Mesothelial cell of epicardium (in vitro differentiated cells): Measurements from ENCODE around the gene MARCHF9. TPM values are rescaled to one million over a fixed set of nuclear protein-coding genes. Genes with fewer than 3 reads are reported as not detected.
"Not testable (repeated sequence)": the region's sequence is repeated elsewhere in the genome, so short reads cannot be mapped to it uniquely, and the experiment has no call there.

Experiments
- DNase-seq, 2 experiments: peaks; one replicate each; pipeline ENCODE4 v3.0.0; 2021; ENCODE audit warnings: low spot score in 2 of 2; ENCODE audit not compliant: unreplicated experiment in 2 of 2
- H3K27ac Mint-ChIP-seq: 2 replicates; pipeline ENCODE4 v1.8.0; 2021; ENCODE audit warnings: mixed read lengths
- H3K27me3 Mint-ChIP-seq: 2 replicates; pipeline ENCODE4 v1.8.0; 2021; ENCODE audit warnings: low read depth, mixed read lengths
- H3K36me3 Mint-ChIP-seq: 2 replicates; pipeline ENCODE4 v1.8.0; 2021; ENCODE audit warnings: mixed read lengths
- H3K4me1 Mint-ChIP-seq: 2 replicates; pipeline ENCODE4 v1.8.0; 2021; ENCODE audit warnings: mixed read lengths
- H3K4me3 Mint-ChIP-seq: 2 replicates; pipeline ENCODE4 v1.8.0; 2021; ENCODE audit warnings: mild to moderate bottlenecking, moderate library complexity, mixed read lengths
- H3K9me3 Mint-ChIP-seq: 2 replicates; pipeline ENCODE4 v1.8.0; 2021; ENCODE audit warnings: mixed read lengths
- total RNA-seq: library from RNA; stranded (reverse); gene quantifications from 3 replicates; pipeline ENCODE4 v1.2.1, GENCODE V29; 2021
- TF ChIP-seq, protein P1 (sequence below): fragments of 200-600 bp; sonication (generic); IDR thresholded peaks from one replicate; pipeline ENCODE4 v1.5.0; 2021; ENCODE audit warnings: antibody characterized with exemption; ENCODE audit not compliant: unreplicated experiment

The MARCHF9 gene, protein sequence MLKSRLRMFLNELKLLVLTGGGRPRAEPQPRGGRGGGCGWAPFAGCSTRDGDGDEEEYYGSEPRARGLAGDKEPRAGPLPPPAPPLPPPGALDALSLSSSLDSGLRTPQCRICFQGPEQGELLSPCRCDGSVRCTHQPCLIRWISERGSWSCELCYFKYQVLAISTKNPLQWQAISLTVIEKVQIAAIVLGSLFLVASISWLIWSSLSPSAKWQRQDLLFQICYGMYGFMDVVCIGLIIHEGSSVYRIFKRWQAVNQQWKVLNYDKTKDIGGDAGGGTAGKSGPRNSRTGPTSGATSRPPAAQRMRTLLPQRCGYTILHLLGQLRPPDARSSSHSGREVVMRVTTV
- 11.0 to 13.2 TPM (median 12.7 TPM) in 3 replicates for total RNA-seq

DNA sequence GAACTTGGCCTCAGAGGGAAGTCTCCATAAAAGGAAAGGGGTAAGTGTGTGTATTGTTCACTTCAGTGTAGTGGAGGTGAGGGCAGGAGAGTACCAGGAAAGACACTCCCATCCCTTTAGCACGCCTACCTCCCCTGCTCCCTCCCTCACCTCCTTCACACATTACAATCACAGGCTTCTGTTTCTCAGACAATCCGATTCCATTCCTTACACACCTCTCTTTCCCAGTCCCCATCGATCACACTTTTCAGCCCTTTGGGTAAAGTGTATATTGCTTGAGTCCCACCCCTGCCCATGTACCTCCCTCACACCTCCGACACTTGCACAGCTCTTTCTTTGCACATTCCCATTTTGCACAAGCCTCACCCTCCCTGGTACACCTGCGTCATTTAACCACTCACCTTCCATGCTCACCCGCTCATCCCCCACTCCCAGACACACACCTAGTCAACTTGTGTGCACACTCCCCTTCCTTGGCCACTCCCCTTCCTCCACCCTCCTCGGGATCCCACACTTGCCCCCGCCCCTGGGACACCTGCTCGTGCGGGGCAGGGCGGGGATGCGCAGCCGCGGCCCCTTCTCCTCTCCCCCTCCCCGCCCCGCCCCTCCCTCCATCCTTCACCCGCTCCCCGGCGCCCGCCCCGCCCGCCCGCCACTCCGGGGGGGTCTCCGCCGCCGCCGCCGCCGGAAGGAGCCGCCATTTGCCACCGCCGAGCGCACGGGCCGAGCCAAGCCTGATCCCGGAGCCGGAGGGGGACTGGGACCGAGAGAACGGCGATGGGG lies at the start of gene MARCHF9:
TSS of gene MARCHF9 (plus strand) at position 693 of the 783 bp plus-strand sequence. CDS start 426 bp downstream, outside the sequence.
- no peak for DNase-seq

DNA sequence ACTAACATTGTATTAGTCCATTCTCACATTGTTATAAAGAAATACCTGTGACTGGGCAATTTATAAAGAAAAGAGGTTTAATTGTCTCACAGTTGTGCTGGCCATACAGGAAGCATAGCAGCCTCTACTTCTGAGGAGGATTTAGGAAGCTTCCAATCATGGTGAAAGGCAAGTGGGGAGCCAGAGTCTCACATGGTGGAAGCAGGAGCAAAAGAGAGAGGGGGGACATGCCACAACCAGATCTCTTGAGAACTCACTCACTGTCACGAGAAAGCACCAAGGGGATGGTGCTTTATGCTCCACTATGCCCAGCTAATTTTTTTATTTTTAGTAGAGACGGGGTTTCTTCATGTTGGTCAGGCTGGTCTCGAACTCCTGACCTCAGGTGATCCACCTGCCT lies 47.7 kb upstream of the MARCHF9 start:
- Mint-ChIP-seq H3K36me3 (peaks cover 47% of the 10 kb centered on the region), H3K27me3 (no peaks in the 10 kb centered on the region), H3K4me1 (no peaks in the 10 kb centered on the region), H3K9me3 (peaks cover 26% of the 10 kb centered on the region), H3K27ac (no peak overlapping the region), H3K4me3 (no peak overlapping the region)
- TF ChIP-seq, protein P1, sequence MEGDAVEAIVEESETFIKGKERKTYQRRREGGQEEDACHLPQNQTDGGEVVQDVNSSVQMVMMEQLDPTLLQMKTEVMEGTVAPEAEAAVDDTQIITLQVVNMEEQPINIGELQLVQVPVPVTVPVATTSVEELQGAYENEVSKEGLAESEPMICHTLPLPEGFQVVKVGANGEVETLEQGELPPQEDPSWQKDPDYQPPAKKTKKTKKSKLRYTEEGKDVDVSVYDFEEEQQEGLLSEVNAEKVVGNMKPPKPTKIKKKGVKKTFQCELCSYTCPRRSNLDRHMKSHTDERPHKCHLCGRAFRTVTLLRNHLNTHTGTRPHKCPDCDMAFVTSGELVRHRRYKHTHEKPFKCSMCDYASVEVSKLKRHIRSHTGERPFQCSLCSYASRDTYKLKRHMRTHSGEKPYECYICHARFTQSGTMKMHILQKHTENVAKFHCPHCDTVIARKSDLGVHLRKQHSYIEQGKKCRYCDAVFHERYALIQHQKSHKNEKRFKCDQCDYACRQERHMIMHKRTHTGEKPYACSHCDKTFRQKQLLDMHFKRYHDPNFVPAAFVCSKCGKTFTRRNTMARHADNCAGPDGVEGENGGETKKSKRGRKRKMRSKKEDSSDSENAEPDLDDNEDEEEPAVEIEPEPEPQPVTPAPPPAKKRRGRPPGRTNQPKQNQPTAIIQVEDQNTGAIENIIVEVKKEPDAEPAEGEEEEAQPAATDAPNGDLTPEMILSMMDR, result no peak
- DNase-seq, result no peak

More for the DNA sequence above, at the start of gene MARCHF9:
- Mint-ChIP-seq H3K9me3 (no peaks in the 10 kb centered on the region), H3K27me3 (peaks cover 55% of the 10 kb centered on the region), H3K4me3 (peak within 1 kb of the TSS; percentile 79), H3K4me1 (peaks cover 45% of the 10 kb centered on the region), H3K27ac (peak within 1 kb of the TSS; percentile 64), H3K36me3 (peaks cover 18% of the 10 kb centered on the region)
- TF ChIP-seq, protein P1, result no peak

DNA sequence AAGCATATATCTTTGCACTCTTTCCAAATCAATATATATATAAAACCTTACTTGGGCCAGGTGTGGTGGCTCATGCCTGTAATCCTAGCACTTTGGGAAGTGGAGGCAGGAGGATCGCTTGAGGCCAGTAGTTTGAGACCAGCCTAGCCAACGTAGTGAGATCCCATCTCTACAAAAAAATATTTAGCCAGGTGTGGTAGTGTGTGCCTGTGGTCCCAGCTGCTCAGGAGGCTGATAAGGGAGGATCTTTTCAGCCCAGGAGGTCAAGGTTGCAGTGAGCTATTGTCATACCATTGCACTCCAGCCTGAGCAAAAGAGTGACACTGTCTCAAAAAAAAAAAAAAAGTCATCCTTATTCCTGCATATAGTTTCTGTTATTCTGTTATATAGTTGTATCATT lies 46.6 kb upstream of the MARCHF9 start:
- no peak overlapping the region for H3K4me3 Mint-ChIP-seq
- H3K9me3 Mint-ChIP-seq, result peaks cover 17% of the 10 kb centered on the region
- no peak for DNase-seq
- no peak overlapping the region for H3K27ac Mint-ChIP-seq
- H3K36me3 Mint-ChIP-seq, result peaks cover 44% of the 10 kb centered on the region
- H3K4me1 Mint-ChIP-seq, result no peaks in the 10 kb centered on the region
- no peaks in the 10 kb centered on the region for H3K27me3 Mint-ChIP-seq
- TF ChIP-seq, protein P1, result no peak

DNA sequence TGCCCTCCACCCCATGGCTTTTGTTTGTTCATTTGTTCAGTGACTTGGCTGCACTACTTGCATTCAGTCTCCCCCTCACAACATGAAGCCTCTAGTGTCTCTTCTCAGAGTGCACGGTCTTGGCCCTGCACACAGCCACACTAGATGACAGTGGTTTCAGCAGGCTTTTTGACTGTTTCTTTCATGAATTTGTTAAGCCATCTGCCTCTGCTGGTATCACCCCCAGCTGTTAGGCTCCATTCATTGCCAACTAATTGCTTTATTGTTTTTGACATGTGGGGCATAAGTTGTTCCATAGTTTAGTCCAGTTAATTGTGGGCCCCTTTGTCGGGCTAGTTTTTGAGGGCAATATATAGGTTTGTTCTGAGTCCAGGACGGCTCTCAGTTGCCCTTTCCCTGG lies 42.2 kb upstream of the MARCHF9 start:
- Mint-ChIP-seq H3K4me3 (no peak overlapping the region), H3K27ac (no peak overlapping the region), H3K36me3 (peaks cover 28% of the 10 kb centered on the region), H3K9me3 (peaks cover 8% of the 10 kb centered on the region), H3K27me3 (no peaks in the 10 kb centered on the region), H3K4me1 (no peaks in the 10 kb centered on the region)
- TF ChIP-seq, protein P1, result no peak
- DNase-seq, result no peak

DNA sequence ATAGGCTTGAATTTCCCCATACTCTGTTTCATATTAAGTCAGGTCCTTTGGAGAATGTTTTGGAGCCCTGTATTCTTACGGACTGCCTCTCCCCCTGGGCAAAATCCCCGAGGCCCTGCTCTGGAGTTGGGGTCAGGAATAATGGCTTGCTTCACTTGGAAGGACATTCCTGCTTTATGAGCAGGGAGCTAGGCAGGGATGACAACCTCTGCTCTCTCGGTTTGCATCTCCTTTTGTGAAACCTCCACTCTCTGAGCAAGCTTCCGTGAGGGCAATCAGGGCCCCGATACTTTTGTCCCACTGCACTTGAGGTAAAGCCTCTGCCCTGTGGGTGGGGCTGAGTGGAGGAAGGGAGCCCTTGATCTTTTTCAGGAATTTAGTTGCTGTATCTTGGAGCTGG lies 41.7 kb upstream of the MARCHF9 start:
- H3K4me1 Mint-ChIP-seq, result no peaks in the 10 kb centered on the region
- peaks cover 8% of the 10 kb centered on the region for H3K9me3 Mint-ChIP-seq
- H3K27me3 Mint-ChIP-seq, result no peaks in the 10 kb centered on the region
- no peak for DNase-seq
- peaks cover 31% of the 10 kb centered on the region for H3K36me3 Mint-ChIP-seq
- TF ChIP-seq, protein P1, result no peak
- H3K27ac Mint-ChIP-seq, result no peak overlapping the region
- no peak overlapping the region for H3K4me3 Mint-ChIP-seq

DNA sequence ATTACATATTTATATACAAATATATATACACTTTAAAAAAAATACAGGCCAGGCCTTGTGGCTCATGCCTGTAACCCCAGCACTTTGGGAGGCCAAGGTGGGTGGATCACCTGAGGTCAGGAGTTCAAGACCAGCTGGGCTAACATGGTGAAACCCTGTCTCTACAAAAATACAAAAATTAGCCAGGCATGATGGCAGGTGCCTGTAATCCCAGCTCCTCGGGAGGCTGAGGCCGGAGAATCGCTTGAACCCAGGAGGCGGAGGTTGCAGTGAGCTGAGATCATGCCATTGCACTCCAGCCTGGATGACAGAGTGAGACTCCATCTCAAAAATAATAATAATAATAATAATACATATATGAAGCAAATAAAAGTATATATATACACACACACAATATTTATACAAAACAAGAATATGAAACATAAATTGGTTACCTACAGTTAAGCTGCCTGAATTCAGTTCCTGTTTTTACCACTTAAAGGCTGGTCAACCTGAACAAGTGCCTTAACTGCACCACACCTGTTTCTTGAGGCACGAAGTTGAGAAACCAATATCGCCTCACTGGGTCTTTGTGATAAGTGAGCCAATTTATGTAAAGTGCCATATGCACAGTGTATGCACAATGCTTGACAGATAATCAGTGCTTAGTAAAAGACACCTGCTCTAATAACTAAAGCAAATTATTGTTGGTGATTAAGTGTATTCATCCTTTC lies 39.7 kb upstream of the MARCHF9 start:
- not testable (repeated sequence) for H3K4me1 Mint-ChIP-seq, H3K4me3 Mint-ChIP-seq, H3K9me3 Mint-ChIP-seq, H3K27ac Mint-ChIP-seq, H3K27me3 Mint-ChIP-seq, DNase-seq
- peaks cover 40% of the 10 kb centered on the region for H3K36me3 Mint-ChIP-seq
